CD4-positive, alpha-beta T cell (primary cell): ENCODE data around the gene SERP1. TPM values are rescaled to one million over a fixed set of nuclear protein-coding genes. Genes with fewer than 3 reads are reported as not detected.

ENCODE experiments used
- ATAC-seq: fragments of 200-7000 bp; cut with Tn5 transposase; one replicate; pipeline ENCODE4 v1.10.0; 2022; ENCODE audit warnings: mild to moderate bottlenecking; ENCODE audit not compliant: poor library complexity
- CTCF ChIA-PET: fragments of 350-600 bp; sonication (Branson Sonifier 250); formaldehyde crosslinking; loops from one replicate; lab custom pipeline; 2021; ENCODE audit warnings: antibody characterized with exemption, inconsistent platforms; lab: Charles Lee
- POLR2A ChIA-PET: fragments of 350-600 bp; sonication (Branson Sonifier 250); formaldehyde crosslinking; loops from one replicate; lab custom pipeline; 2021; ENCODE audit warnings: antibody characterized with exemption, inconsistent platforms; lab: Charles Lee
- DNase-seq, 14 experiments: peaks; one replicate each; pipeline ENCODE4 v3.0.0-alpha.2; 2013 to 2020; ENCODE audit warnings: mixed read lengths in 2 of 14
- H3K27ac ChIP-seq, 2 donors: one replicate each; pipeline versions ENCODE4 v1.5.1 to v1.7.0; 2013; ENCODE audit warnings: low read length in 2 of 2, low read depth in 1 of 2, mild to moderate bottlenecking in 1 of 2
- H3K27me3 ChIP-seq, 2 experiments: 1 replicate in 1 of 2; 2 replicates in 1 of 2; pipeline versions ENCODE4 v1.6.1 to v1.7.0; 2013; ENCODE audit warnings: low read length in 2 of 2, control low read depth in 1 of 2, mild to moderate bottlenecking in 1 of 2, moderate library complexity in 1 of 2; ENCODE audit not compliant: insufficient read depth in 2 of 2, control insufficient read depth in 1 of 2
- H3K36me3 ChIP-seq: one replicate; pipeline ENCODE4 v1.6.1; 2013; ENCODE audit warnings: low read length, control low read depth; ENCODE audit not compliant: insufficient read depth
- H3K4me1 ChIP-seq: one replicate; pipeline ENCODE4 v1.6.1; 2013; ENCODE audit warnings: low read length, control low read depth; ENCODE audit not compliant: insufficient read depth
- H3K4me3 ChIP-seq: one replicate; pipeline ENCODE4 v1.5.1; 2013; ENCODE audit warnings: mild to moderate bottlenecking, low read length, moderate library complexity
- H3K9me3 ChIP-seq, 2 experiments: 1 replicate in 1 of 2; 2 replicates in 1 of 2; pipeline versions ENCODE4 v1.6.1 to v1.7.0; 2013; ENCODE audit warnings: low read length in 2 of 2, mild to moderate bottlenecking in 2 of 2, control low read depth in 1 of 2, moderate library complexity in 1 of 2; ENCODE audit not compliant: control insufficient read depth in 1 of 2, insufficient read depth in 1 of 2
- H3K27ac Mint-ChIP-seq: one replicate; pipeline ENCODE4 v1.8.0; 2020; ENCODE audit warnings: mixed read lengths
- H3K27me3 Mint-ChIP-seq: one replicate; pipeline ENCODE4 v1.8.0; 2021; ENCODE audit warnings: mixed read lengths
- H3K36me3 Mint-ChIP-seq: one replicate; pipeline ENCODE4 v1.8.0; 2021; ENCODE audit warnings: low read depth, mixed read lengths
- H3K4me1 Mint-ChIP-seq: one replicate; pipeline ENCODE4 v1.8.0; 2021; ENCODE audit warnings: low read depth, mixed read lengths
- H3K4me3 Mint-ChIP-seq: one replicate; pipeline ENCODE4 v1.8.0; 2020; ENCODE audit warnings: mild to moderate bottlenecking, mixed read lengths
- H3K9me3 Mint-ChIP-seq: one replicate; pipeline ENCODE4 v1.8.0; 2020; ENCODE audit warnings: mixed read lengths
- intact Hi-C, 2 experiments: fragments of 100-400 bp; cut with DNase I in 1 of 2; cut with micrococcal nuclease in 1 of 2; formaldehyde crosslinking; loops; one replicate each; pipeline versions ENCODE4 v1.15.1 to v1.9.0; 2023 to 2025; cut with DNase I, micrococcal nuclease
- total RNA-seq, 174 experiments: library from RNA in 2 of 174; stranded (reverse) in 2 of 174; gene quantifications; one replicate each; pipeline ENCODE4 v1.2.3 and lab custom pipeline; 2021 to 2026
- TF ChIP-seq, protein P1 (sequence below): fragments of 200-600 bp; IDR thresholded peaks from one replicate; pipeline ENCODE4 v1.8.0; 2022; ENCODE audit warnings: antibody characterized with exemption, mild to moderate bottlenecking

The SERP1 gene
- total RNA-seq, 2 experiments from 2014 or later, result 141 to 147 TPM

DNA sequence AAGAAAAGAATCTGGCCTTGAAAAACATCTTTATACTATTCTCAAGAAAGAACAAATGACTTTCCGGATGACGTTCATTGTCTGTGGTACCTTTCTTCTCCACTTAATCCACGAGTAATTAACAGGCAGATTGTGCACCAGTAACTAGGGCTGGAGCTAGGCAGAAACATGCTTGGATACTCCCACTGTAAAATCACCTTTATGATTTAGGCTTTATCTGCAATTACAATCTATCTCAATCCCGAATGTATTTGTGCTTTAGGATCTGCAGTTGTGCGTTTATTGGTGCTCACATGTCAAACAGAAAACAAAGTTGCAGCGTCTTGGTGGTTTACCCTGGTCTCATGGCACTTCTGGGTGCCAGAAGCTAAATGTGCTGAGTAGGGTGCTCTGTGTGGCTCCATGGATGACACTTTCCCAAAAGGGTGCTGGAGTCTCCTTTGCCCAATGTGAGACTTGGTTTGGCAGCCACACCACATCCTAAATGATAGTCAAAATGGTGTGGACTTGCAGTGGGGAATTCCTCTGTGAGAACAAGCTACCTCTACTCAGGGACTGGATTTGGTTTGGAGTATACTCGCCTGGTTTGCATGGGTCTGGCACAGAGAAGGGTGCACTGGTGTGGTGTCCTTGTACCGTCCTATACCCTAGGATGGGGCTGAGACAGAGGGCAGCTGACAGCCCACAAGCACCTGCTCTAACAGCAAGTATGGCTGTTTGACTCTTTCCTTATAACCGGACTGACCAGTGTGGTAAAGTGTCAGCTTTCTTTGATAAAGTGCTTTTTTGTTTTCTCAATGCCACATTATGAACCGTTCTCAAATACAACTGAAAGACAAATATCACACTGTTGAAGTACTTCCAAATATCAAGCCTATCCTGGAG is 7.7 kb downstream of the SERP1 start:
- H3K36me3 Mint-ChIP-seq, result peaks cover 30% of the 10 kb centered on the region
- no peak overlapping the region for H3K27ac ChIP-seq
- POLR2A ChIA-PET, result interaction anchor here (0.5 to 2.9 kb wide), 4 partner anchors 8 to 667 kb away, joined by 3 to 15 read pairs (median 4); partner anchors contain the start of genes EIF2A, SELENOT and SERP1

GRCh38 chr3:150535204-150535603 is 11.1 kb downstream of the SERP1 start:
- H3K9me3 Mint-ChIP-seq, result no peaks in the 10 kb centered on the region
- ChIA-PET POLR2A (no interaction called here), CTCF (no interaction called here)
- H3K27me3 ChIP-seq, result no peaks in the 10 kb centered on the region
- no peak for ATAC-seq
- no peaks in the 10 kb centered on the region for H3K9me3 ChIP-seq
- peaks cover 6% of the 10 kb centered on the region for H3K4me1 Mint-ChIP-seq
- no peak for DNase-seq
- peaks cover 4% of the 10 kb centered on the region for H3K36me3 Mint-ChIP-seq
- no peaks in the 10 kb centered on the region for H3K36me3 ChIP-seq
- intact Hi-C loops, result no loop called here
- H3K27ac ChIP-seq, result no peak overlapping the region
- no peak overlapping the region for H3K4me3 Mint-ChIP-seq
- H3K27ac Mint-ChIP-seq, result no peak overlapping the region
- H3K4me3 ChIP-seq, result no peak overlapping the region
- H3K27me3 Mint-ChIP-seq, result no peaks in the 10 kb centered on the region
- TF ChIP-seq, protein P1, sequence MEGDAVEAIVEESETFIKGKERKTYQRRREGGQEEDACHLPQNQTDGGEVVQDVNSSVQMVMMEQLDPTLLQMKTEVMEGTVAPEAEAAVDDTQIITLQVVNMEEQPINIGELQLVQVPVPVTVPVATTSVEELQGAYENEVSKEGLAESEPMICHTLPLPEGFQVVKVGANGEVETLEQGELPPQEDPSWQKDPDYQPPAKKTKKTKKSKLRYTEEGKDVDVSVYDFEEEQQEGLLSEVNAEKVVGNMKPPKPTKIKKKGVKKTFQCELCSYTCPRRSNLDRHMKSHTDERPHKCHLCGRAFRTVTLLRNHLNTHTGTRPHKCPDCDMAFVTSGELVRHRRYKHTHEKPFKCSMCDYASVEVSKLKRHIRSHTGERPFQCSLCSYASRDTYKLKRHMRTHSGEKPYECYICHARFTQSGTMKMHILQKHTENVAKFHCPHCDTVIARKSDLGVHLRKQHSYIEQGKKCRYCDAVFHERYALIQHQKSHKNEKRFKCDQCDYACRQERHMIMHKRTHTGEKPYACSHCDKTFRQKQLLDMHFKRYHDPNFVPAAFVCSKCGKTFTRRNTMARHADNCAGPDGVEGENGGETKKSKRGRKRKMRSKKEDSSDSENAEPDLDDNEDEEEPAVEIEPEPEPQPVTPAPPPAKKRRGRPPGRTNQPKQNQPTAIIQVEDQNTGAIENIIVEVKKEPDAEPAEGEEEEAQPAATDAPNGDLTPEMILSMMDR, result no peak
- H3K4me1 ChIP-seq, result no peaks in the 10 kb centered on the region

More for the DNA sequence above, 7.7 kb downstream of the SERP1 start:
- H3K4me1 ChIP-seq, result no peaks in the 10 kb centered on the region
- no peak for DNase-seq
- no peak for ATAC-seq
- CTCF ChIA-PET, result no interaction called here
- Mint-ChIP-seq H3K4me3 (no peak overlapping the region), H3K27me3 (no peaks in the 10 kb centered on the region), H3K27ac (no peak overlapping the region), H3K4me1 (peaks cover 30% of the 10 kb centered on the region), H3K9me3 (no peaks in the 10 kb centered on the region)
- H3K36me3 ChIP-seq, result peaks cover 14% of the 10 kb centered on the region
- no peaks in the 10 kb centered on the region for H3K27me3 ChIP-seq
- H3K4me3 ChIP-seq, result no peak overlapping the region
- intact Hi-C loops, result no loop called here
- no peaks in the 10 kb centered on the region for H3K9me3 ChIP-seq
- TF ChIP-seq, protein P1, result no peak

DNA sequence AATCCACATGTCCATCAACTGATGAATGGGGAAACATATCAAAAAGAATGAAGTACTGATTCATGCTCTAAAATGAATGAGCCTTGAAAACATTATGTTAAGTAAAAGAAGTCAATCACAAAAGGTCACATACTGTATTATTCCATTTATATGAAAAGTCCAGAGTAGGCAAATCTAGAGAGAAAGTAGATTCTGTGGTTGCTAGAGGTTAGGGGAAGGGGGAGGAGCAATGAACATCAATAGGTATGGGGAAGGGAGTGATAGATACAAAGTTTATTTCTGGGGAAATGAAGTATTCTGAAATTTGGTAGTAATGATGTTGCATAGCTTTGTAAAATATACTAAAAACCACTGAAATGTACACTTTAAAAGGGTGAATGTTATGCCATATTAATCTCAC is 14.5 kb downstream of the SERP1 start:
- CTCF ChIA-PET, result no interaction called here
- no peaks in the 10 kb centered on the region for H3K27me3 ChIP-seq
- H3K36me3 Mint-ChIP-seq, result no peaks in the 10 kb centered on the region
- DNase-seq (no peak), ATAC-seq (no peak)
- H3K27me3 Mint-ChIP-seq, result no peaks in the 10 kb centered on the region
- intact Hi-C loops, result no loop called here
- H3K27ac ChIP-seq, result no peak overlapping the region
- no peak overlapping the region for H3K4me3 ChIP-seq
- POLR2A ChIA-PET, result no interaction called here
- H3K9me3 ChIP-seq, result no peaks in the 10 kb centered on the region
- H3K4me1 Mint-ChIP-seq, result peaks cover 4% of the 10 kb centered on the region
- TF ChIP-seq, protein P1, result no peak
- H3K4me1 ChIP-seq, result no peaks in the 10 kb centered on the region
- H3K27ac Mint-ChIP-seq, result no peak overlapping the region
- no peaks in the 10 kb centered on the region for H3K36me3 ChIP-seq
- H3K9me3 Mint-ChIP-seq, result no peaks in the 10 kb centered on the region
- no peak overlapping the region for H3K4me3 Mint-ChIP-seq
